T-helper 22 cell (primary cell): Measurements from ENCODE around the gene GTF2I.
"Not testable (repeated sequence)": the region's sequence is repeated elsewhere in the genome, so short reads cannot be mapped to it uniquely, and the experiment has no call there.

Source experiments
- DNase-seq: peaks from one replicate; pipeline ENCODE4 v3.0.0-alpha.2; 2020; ENCODE audit warnings: low read depth

Gene GTF2I

GRCh38 chr7:74657692-74658177, at the start of gene GTF2I:
Gene GTF2I (plus strand): TSS chr7:74657718. CDS start chr7:74689129, 31,411 bp downstream.
- DNase-seq: no peak

- no peak for DNase-seq
Observed at GRCh38 chr7:74612015-74612829, 45.3 kb upstream of the GTF2I start.

- no peak for DNase-seq
Observed at GRCh38 chr7:74615933-74616780, 41.4 kb upstream of the GTF2I start.

GRCh38 chr7:74617180-74617744, 40.3 kb upstream of the GTF2I start:
- no peak for DNase-seq

- no peak for DNase-seq
Observed at GRCh38 chr7:74619235-74619860, 38.2 kb upstream of the GTF2I start.

- DNase-seq: no peak
Observed at GRCh38 chr7:74622228-74622749, 35.2 kb upstream of the GTF2I start.

- DNase-seq: no peak
Observed at GRCh38 chr7:74623135-74623534, 34.4 kb upstream of the GTF2I start.

- DNase-seq: no peak
Observed at GRCh38 chr7:74625446-74625845, 32.1 kb upstream of the GTF2I start.

GRCh38 chr7:74627661-74628411, 29.7 kb upstream of the GTF2I start:
- DNase-seq: no peak

- no peak for DNase-seq
Observed at GRCh38 chr7:74632505-74632904, 25.0 kb upstream of the GTF2I start.

- DNase-seq: no peak
Observed at GRCh38 chr7:74633451-74633921, 24.0 kb upstream of the GTF2I start.

GRCh38 chr7:74637745-74638144, 19.8 kb upstream of the GTF2I start:
- no peak for DNase-seq

- peak; percentile 41 for DNase-seq
Observed at GRCh38 chr7:74650055-74650454, 7.5 kb upstream of the GTF2I start.

- DNase-seq: not testable (repeated sequence)
Observed at GRCh38 chr7:74650493-74651132, 6.9 kb upstream of the GTF2I start.

GRCh38 chr7:74651133-74651504, 6.4 kb upstream of the GTF2I start:
- not testable (repeated sequence) for DNase-seq

- no peak for DNase-seq
Observed at GRCh38 chr7:74653686-74654181, 3.8 kb upstream of the GTF2I start.

GRCh38 chr7:74654811-74655210, 2.7 kb upstream of the GTF2I start:
- DNase-seq: no peak

- DNase-seq: no peak
Observed at GRCh38 chr7:74655324-74655723, 2.2 kb upstream of the GTF2I start.

- no peak for DNase-seq
Observed at GRCh38 chr7:74655768-74656440, 1.6 kb upstream of the GTF2I start.

- peak; percentile 42 for DNase-seq
Observed at GRCh38 chr7:74656441-74656836, 1.1 kb upstream of the GTF2I start.
